SK-N-SH (cell line): ENCODE results near the gene CDH4. TPM values are rescaled to one million over a fixed set of nuclear protein-coding genes. Genes with fewer than 3 reads are reported as not detected.

Experiments used
- CTCF ChIA-PET: fragments of 300-600, 350-600 bp; formaldehyde crosslinking; extraction: SDS; loops from one replicate; lab custom pipeline; 2021; lab: Yijun Ruan, JAX
- POLR2A ChIA-PET: fragments of 350-600 bp; sonication (Branson Sonifier 250); formaldehyde crosslinking; extraction: SDS; loops from one replicate; lab custom pipeline; 2020; ENCODE audit warnings: antibody characterized with exemption, inconsistent platforms; lab: Yijun Ruan, JAX
- DNase-seq: peaks from one replicate; pipeline ENCODE4 v3.0.0; 2012
- H2AFZ ChIP-seq: fragments of 200-600 bp; sonication (generic); 2 replicates; pipeline ENCODE4 v1.8.1; 2016; ENCODE audit warnings: antibody characterized with exemption, mild to moderate bottlenecking, low read depth
- H3F3A ChIP-seq: fragments of 200-600 bp; sonication (generic); replicated peaks from 2 replicates; pipeline ENCODE3; 2016; ENCODE audit warnings: antibody characterized with exemption, mild to moderate bottlenecking; ENCODE audit not compliant: insufficient read depth
- H3K27ac ChIP-seq, 2 experiments: fragments of 200-500 bp in 1 of 2; fragments of 200-600 bp in 1 of 2; sonication (Bioruptor generic) in 1 of 2; sonication (generic), shearing (Covaris generic) in 1 of 2; 2 replicates each; pipeline versions ENCODE4 v1.5.1 to v1.6.1; 2014 to 2016; ENCODE audit warnings: low read depth in 2 of 2, inconsistent platforms in 1 of 2, low read length in 1 of 2, mild to moderate bottlenecking in 1 of 2, mixed read lengths in 1 of 2
- H3K27me3 ChIP-seq: fragments of 200-600 bp; sonication (generic), shearing (Covaris generic); 2 replicates; pipeline ENCODE4 v1.6.1; 2016; ENCODE audit warnings: mixed run types; ENCODE audit not compliant: insufficient read depth
- H3K36me3 ChIP-seq, 2 experiments: fragments of 200-500 bp in 1 of 2; fragments of 200-600 bp in 1 of 2; sonication (Bioruptor generic) in 1 of 2; sonication (generic) in 1 of 2; replicated peaks in 1 of 2; 2 replicates each; pipeline versions ENCODE3 to v1.5.1; 2014 to 2016; ENCODE audit warnings: low read length in 1 of 2, mild to moderate bottlenecking in 1 of 2; ENCODE audit not compliant: insufficient read depth in 2 of 2, control insufficient read depth in 1 of 2
- H3K4me1 ChIP-seq, 2 experiments: fragments of 200-500 bp in 1 of 2; fragments of 200-600 bp in 1 of 2; sonication (Bioruptor generic) in 1 of 2; sonication (generic), shearing (Covaris generic) in 1 of 2; 2 replicates each; pipeline versions ENCODE4 v1.5.1 to v1.6.1; 2014 to 2016; ENCODE audit warnings: low read depth in 1 of 2, low read length in 1 of 2, mixed run types in 1 of 2; ENCODE audit not compliant: insufficient read depth in 2 of 2, control insufficient read depth in 1 of 2
- H3K4me2 ChIP-seq: fragments of 200-600 bp; sonication (generic), shearing (Covaris generic); 2 replicates; pipeline ENCODE4 v1.6.1; 2017; ENCODE audit warnings: mixed run types
- H3K4me3 ChIP-seq, 2 experiments: fragments of 200-500 bp in 1 of 2; fragments of 200-600 bp in 1 of 2; sonication (Bioruptor generic) in 1 of 2; sonication (generic), shearing (Covaris generic) in 1 of 2; 2 replicates each; pipeline versions ENCODE4 v1.5.1 to v1.8.1; 2014 to 2016; ENCODE audit warnings: low read depth in 2 of 2, inconsistent platforms in 1 of 2, low read length in 1 of 2, mild to moderate bottlenecking in 1 of 2, mixed read lengths in 1 of 2, moderate library complexity in 1 of 2
- H3K79me2 ChIP-seq: fragments of 200-600 bp; sonication (generic); 2 replicates; pipeline ENCODE4 v1.8.1; 2017; ENCODE audit warnings: mild to moderate bottlenecking; ENCODE audit not compliant: insufficient read depth
- H3K9ac ChIP-seq: fragments of 200-600 bp; sonication (generic); 2 replicates; pipeline ENCODE4 v1.6.1; 2017; ENCODE audit warnings: mixed run types
- H3K9me2 ChIP-seq: fragments of 200-600 bp; sonication (generic); 2 replicates; pipeline ENCODE4 v1.6.1; 2017; ENCODE audit warnings: mixed run types
- H3K9me3 ChIP-seq: fragments of 200-600 bp; sonication (generic); 2 replicates; pipeline ENCODE4 v1.6.1; 2017; ENCODE audit warnings: mixed run types, mild to moderate bottlenecking, moderate library complexity
- H4K20me1 ChIP-seq: fragments of 200-600 bp; sonication (generic); 2 replicates; pipeline ENCODE4 v1.6.1; 2017; ENCODE audit warnings: mild to moderate bottlenecking, mixed run types; ENCODE audit not compliant: insufficient read depth
- CHD2 ChIP-seq: fragments of 150-350 bp; IDR thresholded peaks from 2 replicates; pipeline ENCODE4 v1.6.1; 2018; ENCODE audit warnings: low read length; ENCODE audit not compliant: partially characterized antibody
- EP300 ChIP-seq, 2 experiments: IDR thresholded peaks; 2 replicates each; pipeline versions ENCODE4 v1.4.0 to v1.6.1; 2012; ENCODE audit warnings: borderline replicate concordance in 1 of 2, low read depth in 1 of 2, low read length in 1 of 2
- EZH2phosphoT487 ChIP-seq: fragments of 200-600 bp; sonication (generic); IDR thresholded peaks from 2 replicates; pipeline ENCODE4 v1.6.1; 2017; ENCODE audit warnings: low read depth, mixed run types, mild to moderate bottlenecking, antibody characterized with exemption, moderate library complexity, borderline replicate concordance
- FOXJ3 ChIP-seq: sonication (generic); formaldehyde crosslinking; IDR thresholded peaks from 2 replicates; pipeline ENCODE4 v1.5.1; 2020; ENCODE audit warnings: mild to moderate bottlenecking, missing genetic modification reagents
- GABPA ChIP-seq: IDR thresholded peaks from 2 replicates; pipeline ENCODE4 v1.4.0; 2012; ENCODE audit warnings: low read depth, mild to moderate bottlenecking
- GATA2 ChIP-seq: sonication (generic); formaldehyde crosslinking; IDR thresholded peaks from 2 replicates; pipeline ENCODE4 v1.5.0; 2020; ENCODE audit warnings: mild to moderate bottlenecking, missing genetic modification reagents
- JUND ChIP-seq: IDR thresholded peaks from 2 replicates; pipeline ENCODE4 v1.4.0; 2012
- MEF2A ChIP-seq: IDR thresholded peaks from 2 replicates; pipeline ENCODE4 v1.4.0; 2012; ENCODE audit warnings: low read depth, borderline replicate concordance
- NFIC ChIP-seq: IDR thresholded peaks from 2 replicates; pipeline ENCODE4 v1.4.0; 2012; ENCODE audit warnings: borderline replicate concordance
- POLR2AphosphoS5 ChIP-seq: IDR thresholded peaks from 2 replicates; pipeline ENCODE4 v1.6.1; 2012; ENCODE audit warnings: low read depth, low read length
- RFX5 ChIP-seq: IDR thresholded peaks from 2 replicates; pipeline ENCODE4 v1.6.1; 2012; ENCODE audit warnings: mild to moderate bottlenecking, improper control_type of control experiment, low read length
- RXRA ChIP-seq: IDR thresholded peaks from 2 replicates; pipeline ENCODE4 v1.4.0; 2012; ENCODE audit warnings: low read depth, mild to moderate bottlenecking, borderline replicate concordance
- SMC3 ChIP-seq: IDR thresholded peaks from 2 replicates; pipeline ENCODE4 v1.6.1; 2012; ENCODE audit warnings: low read depth, low read length, improper control_type of control experiment
- TEAD4 ChIP-seq: IDR thresholded peaks from 2 replicates; pipeline ENCODE4 v1.4.0; 2012; ENCODE audit warnings: mild to moderate bottlenecking, borderline replicate concordance; ENCODE audit not compliant: insufficient read depth
- YY1 ChIP-seq: IDR thresholded peaks from 2 replicates; pipeline ENCODE4 v1.4.0; 2012; ENCODE audit warnings: low read depth, mild to moderate bottlenecking
- WGBS: methylation state at CpG from one replicate; pipeline ENCODE4 v1.1.6; 2017; ENCODE audit warnings: low lambda C conversion rate; 5-methylcytosine and 5-hydroxymethylcytosine counted together
- polyA plus RNA-seq, 3 experiments: library from polyadenylated mRNA; depleted of rRNA; stranded (reverse); fragments of >200 nt; gene quantifications; 2 replicates each; pipeline ENCODE4 v1.2.3, GENCODE V29; 2012
- TF ChIP-seq, protein P1 (sequence below): IDR thresholded peaks from 2 replicates; pipeline ENCODE4 v1.4.0; 2012; ENCODE audit warnings: low read depth
- TF ChIP-seq, protein P2 (sequence below): fragments of 200-600 bp; sonication (generic); IDR thresholded peaks from 2 replicates; pipeline ENCODE4 v1.6.1; 2017; ENCODE audit warnings: antibody characterized with exemption, mild to moderate bottlenecking, moderate library complexity
- TF ChIP-seq, protein P3 (sequence below): IDR thresholded peaks from 2 replicates; pipeline ENCODE4 v1.4.0; 2012; ENCODE audit warnings: low read depth, borderline replicate concordance
- TF ChIP-seq, protein P4 (sequence below): fragments of 150-350 bp; IDR thresholded peaks from 2 replicates; pipeline ENCODE4 v1.6.1; 2017; ENCODE audit warnings: antibody characterized with exemption, low read length, low read depth, borderline replicate concordance

The CDH4 gene
- polyA plus RNA-seq, 1 of the 3 experiments (the other 2 are of a cell fraction) = not detected

DNA sequence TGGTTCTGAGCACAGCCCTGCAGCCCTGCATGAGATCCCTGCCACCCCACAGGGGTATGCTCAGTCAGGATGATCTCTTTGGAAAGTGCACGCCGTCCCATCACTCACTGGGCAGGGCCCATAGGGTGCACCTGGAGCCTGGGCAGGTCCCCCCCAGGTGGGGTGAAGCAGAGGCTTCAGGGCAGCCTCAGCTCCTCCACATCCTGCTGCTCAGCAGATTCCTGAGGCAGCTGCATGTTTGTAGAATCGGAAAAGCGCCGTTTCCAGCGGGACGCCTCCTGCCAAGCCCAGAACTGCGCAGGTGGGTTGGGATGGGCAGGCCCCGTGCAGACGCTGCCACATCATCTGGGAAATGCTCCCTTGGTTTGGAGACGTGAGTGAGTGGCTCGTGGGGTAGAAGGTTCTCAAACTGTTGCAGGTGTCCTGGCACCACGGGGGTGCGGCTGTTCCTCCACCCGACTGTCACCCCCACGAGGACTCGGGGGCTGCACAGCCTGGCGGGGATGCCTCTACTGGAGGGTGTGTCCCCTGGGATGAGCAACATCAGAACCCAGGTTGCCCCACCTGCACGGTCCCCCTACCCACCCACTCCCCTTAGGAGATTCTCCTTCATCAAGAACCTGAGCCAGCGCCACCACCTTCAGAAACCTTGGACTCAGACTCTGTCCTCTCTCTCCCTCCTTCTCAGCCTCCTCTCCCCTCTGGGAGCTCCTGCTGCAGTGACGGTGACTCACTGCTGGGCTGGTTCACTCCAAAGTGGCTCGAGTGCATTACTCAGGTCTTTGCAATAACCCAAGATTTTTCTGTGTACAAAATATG, 479.5 kb downstream of the CDH4 start:
- H3K4me1 ChIP-seq = no peaks in the 10 kb centered on the region
- no peaks in the 10 kb centered on the region for H3K36me3 ChIP-seq
- no peak overlapping the region for H3K9ac ChIP-seq
- POLR2A ChIA-PET = no interaction called here
- TF ChIP-seq GABPA (no peak), SMC3 (no peak), MEF2A (no peak), FOXJ3 (CRISPR knock-in tag) (no peak), POLR2AphosphoS5 (no peak), RXRA (no peak), YY1 (no peak), EP300 (IDR thresholded peaks at IDR 0.05; ENCODE audit: borderline replicate concordance in 1 of 2, low read depth in 1 of 2, low read length in 1 of 2) (no peak), NFIC (no peak), TEAD4 (no peak), CHD2 (no peak), JUND (no peak), EZH2phosphoT487 (no peak), GATA2 (CRISPR knock-in tag) (no peak), RFX5 (no peak)
- TF ChIP-seq, protein P1, sequence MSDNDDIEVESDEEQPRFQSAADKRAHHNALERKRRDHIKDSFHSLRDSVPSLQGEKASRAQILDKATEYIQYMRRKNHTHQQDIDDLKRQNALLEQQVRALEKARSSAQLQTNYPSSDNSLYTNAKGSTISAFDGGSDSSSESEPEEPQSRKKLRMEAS = no peak
- TF ChIP-seq, protein P2, sequence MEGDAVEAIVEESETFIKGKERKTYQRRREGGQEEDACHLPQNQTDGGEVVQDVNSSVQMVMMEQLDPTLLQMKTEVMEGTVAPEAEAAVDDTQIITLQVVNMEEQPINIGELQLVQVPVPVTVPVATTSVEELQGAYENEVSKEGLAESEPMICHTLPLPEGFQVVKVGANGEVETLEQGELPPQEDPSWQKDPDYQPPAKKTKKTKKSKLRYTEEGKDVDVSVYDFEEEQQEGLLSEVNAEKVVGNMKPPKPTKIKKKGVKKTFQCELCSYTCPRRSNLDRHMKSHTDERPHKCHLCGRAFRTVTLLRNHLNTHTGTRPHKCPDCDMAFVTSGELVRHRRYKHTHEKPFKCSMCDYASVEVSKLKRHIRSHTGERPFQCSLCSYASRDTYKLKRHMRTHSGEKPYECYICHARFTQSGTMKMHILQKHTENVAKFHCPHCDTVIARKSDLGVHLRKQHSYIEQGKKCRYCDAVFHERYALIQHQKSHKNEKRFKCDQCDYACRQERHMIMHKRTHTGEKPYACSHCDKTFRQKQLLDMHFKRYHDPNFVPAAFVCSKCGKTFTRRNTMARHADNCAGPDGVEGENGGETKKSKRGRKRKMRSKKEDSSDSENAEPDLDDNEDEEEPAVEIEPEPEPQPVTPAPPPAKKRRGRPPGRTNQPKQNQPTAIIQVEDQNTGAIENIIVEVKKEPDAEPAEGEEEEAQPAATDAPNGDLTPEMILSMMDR = no peak
- TF ChIP-seq, protein P3, sequence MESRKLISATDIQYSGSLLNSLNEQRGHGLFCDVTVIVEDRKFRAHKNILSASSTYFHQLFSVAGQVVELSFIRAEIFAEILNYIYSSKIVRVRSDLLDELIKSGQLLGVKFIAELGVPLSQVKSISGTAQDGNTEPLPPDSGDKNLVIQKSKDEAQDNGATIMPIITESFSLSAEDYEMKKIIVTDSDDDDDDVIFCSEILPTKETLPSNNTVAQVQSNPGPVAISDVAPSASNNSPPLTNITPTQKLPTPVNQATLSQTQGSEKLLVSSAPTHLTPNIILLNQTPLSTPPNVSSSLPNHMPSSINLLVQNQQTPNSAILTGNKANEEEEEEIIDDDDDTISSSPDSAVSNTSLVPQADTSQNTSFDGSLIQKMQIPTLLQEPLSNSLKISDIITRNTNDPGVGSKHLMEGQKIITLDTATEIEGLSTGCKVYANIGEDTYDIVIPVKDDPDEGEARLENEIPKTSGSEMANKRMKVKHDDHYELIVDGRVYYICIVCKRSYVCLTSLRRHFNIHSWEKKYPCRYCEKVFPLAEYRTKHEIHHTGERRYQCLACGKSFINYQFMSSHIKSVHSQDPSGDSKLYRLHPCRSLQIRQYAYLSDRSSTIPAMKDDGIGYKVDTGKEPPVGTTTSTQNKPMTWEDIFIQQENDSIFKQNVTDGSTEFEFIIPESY = no peak
- TF ChIP-seq, protein P4, sequence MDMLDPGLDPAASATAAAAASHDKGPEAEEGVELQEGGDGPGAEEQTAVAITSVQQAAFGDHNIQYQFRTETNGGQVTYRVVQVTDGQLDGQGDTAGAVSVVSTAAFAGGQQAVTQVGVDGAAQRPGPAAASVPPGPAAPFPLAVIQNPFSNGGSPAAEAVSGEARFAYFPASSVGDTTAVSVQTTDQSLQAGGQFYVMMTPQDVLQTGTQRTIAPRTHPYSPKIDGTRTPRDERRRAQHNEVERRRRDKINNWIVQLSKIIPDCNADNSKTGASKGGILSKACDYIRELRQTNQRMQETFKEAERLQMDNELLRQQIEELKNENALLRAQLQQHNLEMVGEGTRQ = no peak
- H3K9me3 ChIP-seq = no peaks in the 10 kb centered on the region
- H3K4me3 ChIP-seq = no peak overlapping the region
- H3K79me2 ChIP-seq = no peaks in the 10 kb centered on the region
- no peaks in the 10 kb centered on the region for H3K27me3 ChIP-seq
- CTCF ChIA-PET = no interaction called here
- 52% methylated on average over 9 of the region's 22 CpGs for WGBS
- no peak overlapping the region for H3K4me2 ChIP-seq
- H3K27ac ChIP-seq = no peak overlapping the region
- no peaks in the 10 kb centered on the region for H3K9me2 ChIP-seq
- H3F3A ChIP-seq = no peaks in the 10 kb centered on the region
- H4K20me1 ChIP-seq = no peaks in the 10 kb centered on the region
- DNase-seq = no peak
- no peak overlapping the region for H2AFZ ChIP-seq
